ENCODE measurements around the gene ATP2A3.

ATP2A3 gene

DNA sequence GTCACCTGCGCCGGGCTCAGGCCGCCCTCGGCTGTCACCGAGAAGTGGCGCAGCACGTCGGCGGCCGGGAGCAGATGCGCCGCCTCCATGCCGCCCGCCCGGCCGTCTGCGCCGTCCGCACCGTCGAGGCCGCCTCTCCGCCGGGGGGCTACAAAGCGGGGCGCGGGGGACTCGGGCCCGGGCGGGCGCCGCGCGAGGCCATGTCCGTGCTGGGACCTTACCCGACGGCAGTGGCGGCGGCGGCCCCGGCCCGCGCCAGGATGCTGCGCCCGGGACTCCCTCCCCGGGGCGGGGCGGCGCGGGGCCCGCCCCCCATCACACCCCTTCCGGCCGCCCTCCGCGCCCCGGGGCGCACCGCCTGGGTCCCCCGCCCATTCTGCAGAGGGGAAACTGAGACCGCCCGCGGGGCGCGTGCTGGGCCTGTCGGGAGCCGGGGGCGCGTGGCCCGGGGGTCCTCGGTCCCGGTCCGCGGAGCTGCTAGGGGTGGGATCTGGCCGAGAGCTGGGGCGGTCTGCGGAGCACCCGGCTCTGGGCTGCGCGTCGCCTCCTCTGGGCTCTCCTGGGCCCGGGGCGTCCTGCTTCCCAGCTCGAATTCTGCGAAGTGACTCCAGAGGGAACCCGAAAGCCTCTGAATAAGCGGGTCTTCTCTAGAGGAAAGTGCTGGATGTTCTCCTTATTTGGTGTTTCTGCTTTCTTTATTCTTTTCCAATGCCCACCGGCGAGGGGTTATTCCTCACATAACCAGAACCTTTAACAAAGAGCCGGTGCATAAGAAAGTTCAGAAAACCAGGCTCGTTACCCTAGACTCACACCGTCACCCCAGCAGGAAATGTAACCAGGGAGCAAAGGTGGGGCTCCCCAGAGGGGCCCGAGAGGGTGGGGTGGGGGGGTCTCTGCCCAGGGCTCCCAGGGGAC lies at the start of gene ATP2A3:
TSS of gene ATP2A3 (minus strand) at position 235 of the 915 bp plus-strand sequence. CDS start at position 89, 146 bp downstream.
- no peak for DNase-seq (ENCODE audit: low read depth in 2 of 2, low spot score in 1 of 2)

DNA sequence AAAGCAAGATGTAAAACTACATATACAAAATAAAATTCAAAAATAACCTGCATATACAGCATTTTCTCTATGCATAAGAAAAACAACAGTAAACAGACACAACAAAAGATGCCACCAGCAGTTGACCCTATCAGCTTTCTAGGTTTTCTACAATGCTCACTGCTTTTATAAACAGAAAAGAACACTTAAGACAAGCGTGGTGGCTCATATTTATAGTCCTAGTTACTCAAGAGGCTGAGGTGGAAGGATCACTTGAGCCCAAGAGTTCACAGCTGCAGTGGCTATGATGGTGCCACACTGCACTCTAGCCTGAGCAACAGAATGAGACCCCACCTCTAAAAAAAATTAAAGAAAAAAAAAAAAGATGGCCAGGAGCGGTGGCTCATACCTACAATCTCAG lies 46.5 kb upstream of the ATP2A3 start:
- no peak for DNase-seq (ENCODE audit: low read depth in 2 of 2, low spot score in 1 of 2)

DNA sequence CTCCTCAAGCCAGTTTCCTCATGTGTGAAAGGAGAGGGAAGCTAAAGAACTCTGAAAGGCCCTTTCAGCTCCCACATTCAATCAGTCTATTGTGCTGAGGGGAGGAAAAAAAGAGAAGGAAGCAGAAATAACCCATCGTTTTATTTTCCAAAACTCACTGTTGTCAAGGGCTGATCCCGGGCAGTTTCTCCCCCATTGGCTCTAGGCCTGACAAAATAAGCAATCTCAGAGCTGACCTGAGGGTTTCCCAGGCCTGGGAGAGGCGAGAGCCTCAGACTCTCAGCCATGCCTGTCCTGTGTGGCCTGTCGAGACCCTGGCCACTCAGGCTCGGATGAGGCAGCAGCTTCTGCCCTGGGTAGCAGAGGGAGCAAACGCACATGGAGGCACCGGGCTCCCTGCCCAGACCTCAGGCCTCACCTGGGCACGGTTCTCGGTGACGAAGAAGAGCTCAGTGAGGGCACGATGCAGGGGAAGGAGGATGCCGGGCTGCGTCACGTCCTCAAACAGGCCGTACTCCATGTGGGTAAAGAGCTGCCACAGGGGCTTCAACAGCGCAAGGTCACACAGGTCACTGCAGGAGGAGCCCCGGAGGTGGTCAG lies 45.0 kb upstream of the ATP2A3 start:
- DNase-seq (ENCODE audit: low read depth in 2 of 2, low spot score in 1 of 2), result no peak

DNA sequence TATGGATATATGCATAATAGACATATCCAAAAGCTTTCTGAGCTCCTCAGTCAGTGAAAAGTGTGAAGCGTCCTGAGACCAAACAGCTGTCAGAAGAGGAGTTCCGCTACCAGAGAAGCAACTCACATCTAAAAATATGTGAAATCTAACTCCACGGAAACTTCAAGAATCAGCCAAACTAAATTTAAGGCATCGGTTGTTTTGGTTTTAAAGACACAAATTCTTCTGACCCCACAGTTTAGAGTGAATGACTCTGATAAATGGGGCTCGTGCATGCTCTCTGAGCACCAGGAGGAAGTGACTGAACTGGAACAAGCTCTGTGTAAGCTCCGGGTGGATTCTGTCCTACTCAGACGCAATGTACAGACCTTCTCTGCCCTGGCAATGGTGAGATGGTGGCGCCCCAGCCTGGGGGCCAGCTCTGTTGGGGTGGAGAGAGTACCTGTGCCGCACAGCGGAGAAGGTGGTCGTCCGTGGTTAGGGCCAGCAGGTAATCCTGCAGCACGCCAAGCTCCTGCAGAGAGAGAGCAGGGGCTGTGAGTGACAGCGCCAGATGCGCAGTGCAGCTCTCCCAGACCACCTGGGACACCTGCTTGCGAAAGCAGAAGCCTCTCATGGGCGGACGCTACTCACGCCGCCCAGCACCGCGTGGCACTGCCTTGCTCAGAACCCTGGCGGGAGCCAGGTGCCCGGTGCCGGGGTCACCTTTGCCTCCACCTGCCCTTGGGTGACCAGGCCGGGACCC lies 44.4 kb upstream of the ATP2A3 start:
- no peak for DNase-seq (ENCODE audit: low read depth in 2 of 2, low spot score in 1 of 2)

DNA sequence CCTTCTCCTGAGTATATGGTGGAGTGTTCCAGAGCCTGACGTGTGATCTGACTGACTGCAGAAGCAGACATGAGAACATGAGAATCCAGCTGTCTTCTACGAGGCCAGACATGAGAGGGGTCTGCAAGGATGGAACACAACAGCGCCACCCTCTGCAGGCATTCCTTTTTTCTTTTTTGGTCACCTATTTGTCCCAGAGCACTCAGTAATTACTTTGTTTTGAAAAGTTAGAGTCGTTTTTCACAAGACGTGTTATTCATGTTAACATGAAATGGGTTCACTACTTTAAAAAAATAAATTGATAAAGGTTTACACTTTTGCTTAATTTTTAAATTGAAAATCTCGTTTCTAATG lies 43.8 kb upstream of the ATP2A3 start:
- DNase-seq (ENCODE audit: low read depth in 2 of 2, low spot score in 1 of 2), result no peak

DNA sequence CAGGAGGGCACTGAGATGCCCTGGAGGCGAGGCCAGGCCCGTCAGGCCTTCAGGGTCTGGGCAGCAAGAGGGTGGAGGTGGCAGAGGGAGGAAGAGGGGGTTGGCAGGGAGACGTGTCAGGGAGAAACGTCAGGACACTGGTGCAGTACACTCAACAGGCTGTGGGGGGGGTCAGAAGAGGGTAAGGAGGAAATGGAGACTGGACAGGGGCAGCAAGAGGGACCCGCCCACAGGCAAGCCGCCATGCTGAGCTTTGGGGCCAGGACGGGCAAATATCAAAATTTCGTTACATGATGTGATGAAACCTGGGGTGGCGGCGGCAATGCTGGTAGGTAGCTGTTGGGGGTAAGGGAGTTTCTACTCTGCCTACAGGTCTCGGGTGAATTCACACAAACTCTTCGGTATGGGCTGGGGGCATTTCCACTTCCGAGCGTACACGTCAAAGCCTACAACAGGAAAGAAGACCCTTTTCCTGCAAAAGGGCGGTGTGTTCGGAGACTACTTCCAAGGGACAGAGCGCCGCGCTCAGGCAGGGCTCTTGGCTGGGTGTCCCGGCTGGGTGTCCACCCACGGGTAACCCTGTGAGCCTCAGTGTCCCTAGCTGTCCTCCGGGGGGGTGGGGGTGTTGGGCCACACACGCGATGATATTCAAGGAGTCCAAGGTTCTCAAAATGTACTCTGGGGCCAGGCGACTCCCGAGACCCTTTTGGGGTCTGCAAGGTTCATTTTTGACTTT lies 43.3 kb upstream of the ATP2A3 start:
- DNase-seq (ENCODE audit: low read depth in 2 of 2, low spot score in 1 of 2), result no peak

DNA sequence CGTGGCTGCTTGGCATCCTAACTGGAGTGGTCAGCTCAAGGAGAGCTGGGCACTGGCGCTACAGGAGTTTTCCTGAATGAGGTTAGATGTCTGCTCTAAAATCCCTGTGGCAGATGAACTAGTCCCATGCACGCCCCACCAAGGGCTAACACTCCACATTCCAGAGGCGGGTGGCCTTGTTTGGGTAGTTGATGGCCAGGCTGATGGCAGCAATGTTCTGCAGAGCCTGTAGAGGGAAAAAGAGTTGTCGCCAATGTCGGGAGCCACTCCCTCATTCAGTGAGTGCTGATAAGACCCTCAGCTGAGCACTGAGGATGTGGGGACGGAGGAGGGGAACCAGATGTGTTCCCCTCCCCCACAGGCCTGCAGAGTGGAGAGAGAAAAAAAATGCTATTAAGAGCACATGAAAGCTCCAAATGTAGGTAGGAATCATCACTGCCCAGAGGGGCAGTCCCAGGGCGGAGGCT lies 42.5 kb upstream of the ATP2A3 start:
- no peak for DNase-seq (ENCODE audit: low read depth in 2 of 2, low spot score in 1 of 2)

DNA sequence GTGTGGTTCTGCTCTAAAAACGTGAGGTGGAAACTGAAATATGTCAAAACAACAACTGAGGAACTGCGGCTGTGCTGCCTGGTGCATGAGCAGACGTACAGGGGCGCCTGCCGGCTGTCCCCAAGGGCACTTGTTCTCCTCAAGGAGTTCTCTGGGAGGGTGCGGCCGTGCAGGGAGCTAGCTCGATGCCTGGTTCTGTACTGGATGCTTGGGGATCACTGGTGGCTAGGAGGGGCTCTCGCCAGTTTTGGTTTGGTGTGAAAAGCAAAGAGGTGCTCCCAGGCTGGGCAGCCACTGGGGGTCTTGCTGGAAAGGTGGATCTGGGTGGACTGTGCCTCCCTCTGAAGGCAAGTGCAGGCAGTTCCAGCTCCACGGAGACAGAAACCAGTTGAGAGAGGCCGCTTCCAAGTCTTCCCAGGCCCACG lies 41.9 kb upstream of the ATP2A3 start:
- DNase-seq (ENCODE audit: low read depth in 2 of 2, low spot score in 1 of 2), result no peak

DNA sequence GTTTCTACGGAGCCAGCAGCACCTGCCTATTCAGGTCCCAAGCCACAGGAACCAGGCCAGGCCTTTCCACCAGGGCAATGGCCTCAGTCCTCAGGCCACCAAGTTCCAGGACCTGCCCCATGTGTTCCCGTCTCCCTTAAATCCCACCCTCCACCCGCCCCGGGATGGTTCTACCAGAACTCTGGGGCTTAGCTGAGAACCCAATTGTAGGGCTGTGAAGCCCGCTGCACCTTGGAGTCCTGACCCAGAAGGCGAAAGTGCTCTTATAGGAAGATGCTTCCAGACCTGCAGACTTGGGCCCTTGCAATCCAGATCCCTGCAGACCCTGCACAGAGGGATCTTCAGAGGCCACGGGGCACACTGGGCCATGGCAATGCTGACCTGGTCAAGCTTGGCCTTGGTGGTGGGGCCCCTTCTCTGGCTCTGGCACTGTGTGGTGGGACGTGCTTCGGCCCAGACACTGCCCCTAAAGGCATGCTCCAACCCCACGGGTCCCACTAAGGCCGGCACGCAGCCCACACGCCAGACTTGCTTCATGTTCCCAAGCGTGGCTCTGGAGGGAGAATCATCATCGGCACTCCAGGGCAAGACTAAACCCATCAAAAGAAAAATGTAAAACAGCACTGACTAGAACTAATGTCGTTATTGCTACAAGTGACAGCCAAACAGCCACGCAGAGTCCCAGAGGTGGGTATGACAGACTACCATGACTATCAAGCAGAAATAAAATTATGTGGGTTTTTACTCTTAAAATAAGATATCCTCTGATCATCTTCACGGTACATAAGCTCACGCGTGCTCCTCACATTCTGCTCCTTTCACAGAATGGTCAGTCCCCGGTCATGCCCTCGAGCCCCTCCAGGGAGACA lies 41.3 kb upstream of the ATP2A3 start:
- DNase-seq (ENCODE audit: low read depth in 2 of 2, low spot score in 1 of 2), result no peak

DNA sequence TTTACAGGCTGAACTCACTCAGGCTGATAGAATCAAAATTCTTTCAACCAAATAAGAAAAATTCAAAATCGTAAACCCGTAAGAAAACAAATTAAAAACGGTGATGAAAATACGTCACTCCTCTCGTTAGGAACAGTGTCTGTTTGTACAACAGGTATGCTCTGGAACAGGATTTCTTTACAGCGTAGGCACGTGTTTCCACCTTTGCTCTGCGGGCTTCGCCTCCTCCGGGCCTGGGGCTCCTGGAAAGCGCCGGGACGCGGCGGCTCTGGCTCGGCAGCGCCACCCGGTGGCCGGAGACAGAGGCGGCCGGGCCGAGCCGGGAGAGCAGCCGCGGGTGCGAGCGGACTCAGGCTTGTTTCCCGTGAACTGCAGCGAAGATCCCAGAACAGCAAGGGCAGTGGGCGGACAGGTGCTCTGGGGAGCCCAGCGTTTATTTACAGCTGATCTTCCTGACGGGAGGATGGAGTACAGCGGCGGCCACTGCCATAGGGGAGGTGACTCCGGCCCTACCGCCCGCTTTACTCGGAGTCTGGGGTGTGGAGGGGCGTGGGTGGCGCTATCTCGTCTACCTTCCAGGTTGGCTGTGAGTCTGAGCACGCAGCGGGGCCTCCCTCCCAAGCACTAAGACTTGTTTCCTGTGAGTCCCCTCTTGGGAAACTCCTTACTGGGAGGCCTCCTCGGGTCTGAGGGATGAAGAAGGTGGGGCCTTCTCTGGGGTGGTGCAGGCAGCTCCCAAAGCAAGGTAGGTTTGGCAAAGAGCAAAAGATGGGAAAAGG lies 40.5 kb upstream of the ATP2A3 start:
- peak; percentile 17 to 23 for DNase-seq (ENCODE audit: low read depth in 2 of 2, low spot score in 1 of 2)

DNA sequence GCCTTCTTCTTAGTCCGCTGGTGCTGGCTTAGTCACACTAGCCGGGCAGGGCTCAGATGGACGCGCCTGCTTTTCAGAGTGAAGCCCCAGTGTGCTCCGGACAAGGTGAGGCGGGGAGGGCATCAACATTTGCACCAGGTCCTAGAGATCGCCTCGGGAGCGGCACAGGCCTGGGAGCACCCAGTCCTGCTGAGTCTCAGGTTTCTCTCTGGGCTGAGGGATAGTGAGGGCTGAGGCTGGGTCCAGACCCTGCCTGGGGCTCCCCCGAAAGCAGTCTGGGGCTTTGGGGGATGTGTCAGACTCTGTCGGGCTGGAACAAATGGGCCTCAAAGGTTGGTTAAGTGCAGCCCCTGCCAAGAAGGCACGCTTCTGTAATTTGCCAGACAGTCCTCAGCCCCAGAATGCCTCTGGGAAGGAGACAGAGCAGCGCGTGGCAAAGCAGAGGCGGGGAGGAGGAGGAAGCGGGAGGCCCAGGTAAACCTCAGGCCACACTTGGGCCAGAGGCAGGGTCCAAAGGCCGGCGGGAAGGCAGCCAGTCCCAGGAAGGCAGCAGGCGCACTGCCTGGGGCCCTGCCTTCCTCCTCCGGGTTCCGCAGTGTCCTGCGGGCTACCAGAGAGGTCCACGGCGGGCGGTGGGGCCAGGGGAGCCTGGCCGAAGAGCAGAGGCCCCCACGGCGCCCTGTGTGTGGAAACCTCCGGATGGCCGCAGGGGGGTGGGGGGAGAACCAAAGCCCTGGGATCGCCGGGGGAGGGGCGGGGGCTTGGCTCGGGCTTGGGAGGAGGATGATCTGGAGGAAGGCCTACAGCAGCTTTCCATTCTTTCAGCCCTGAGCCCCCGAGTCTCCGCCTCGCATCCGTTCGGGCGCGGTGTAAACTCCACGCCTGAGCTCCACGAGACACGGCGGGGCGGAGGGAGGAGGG lies 39.5 kb upstream of the ATP2A3 start:
- no peak for DNase-seq (ENCODE audit: low read depth in 2 of 2, low spot score in 1 of 2)

DNA sequence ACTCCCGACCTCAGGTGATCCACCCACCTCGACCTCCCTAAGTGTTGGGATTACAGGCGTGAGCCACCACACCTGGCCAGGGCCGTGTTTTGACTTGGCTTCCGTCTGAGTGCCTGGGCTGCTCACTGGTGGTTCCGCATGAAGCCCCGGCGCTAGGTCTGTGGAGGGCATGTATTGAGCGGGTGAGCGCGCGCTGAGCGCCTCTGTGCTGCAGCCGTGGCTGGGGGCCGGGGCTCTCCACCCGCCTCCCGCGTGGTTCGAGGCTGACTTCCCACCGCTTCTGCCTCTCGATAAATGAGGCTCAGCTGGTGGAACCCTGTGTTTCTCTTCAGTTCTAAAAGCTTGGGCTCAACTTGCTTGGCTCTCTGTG lies 38.9 kb upstream of the ATP2A3 start:
- DNase-seq (ENCODE audit: low read depth in 2 of 2, low spot score in 1 of 2), result no peak

DNA sequence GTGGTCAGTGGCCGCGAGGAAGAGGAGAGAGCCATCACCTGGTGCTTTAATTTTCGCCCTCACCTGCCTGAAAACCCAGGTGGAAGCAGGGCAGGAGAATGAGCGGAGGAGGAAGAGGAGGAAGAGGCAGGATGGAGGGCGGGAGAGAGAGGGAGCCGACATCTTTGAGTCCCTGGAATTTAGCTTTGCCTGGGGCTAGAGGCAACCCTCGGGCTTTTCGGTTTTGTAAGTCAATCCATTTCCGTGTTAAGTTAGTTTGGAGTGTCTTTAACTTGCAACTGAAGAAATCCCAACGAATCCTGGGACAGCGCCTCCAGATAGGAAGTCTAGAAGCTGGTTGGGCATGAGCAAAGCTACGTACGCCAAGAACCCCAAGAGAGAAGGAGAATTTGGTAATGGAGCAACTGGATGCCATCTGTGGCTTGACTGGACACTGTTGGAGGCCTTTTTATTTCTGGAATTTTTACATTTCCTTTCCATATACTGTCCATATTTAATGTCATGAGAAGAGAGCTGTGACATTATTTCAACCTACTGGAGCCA lies 36.9 kb upstream of the ATP2A3 start:
- no peak for DNase-seq (ENCODE audit: low read depth in 2 of 2, low spot score in 1 of 2)

DNA sequence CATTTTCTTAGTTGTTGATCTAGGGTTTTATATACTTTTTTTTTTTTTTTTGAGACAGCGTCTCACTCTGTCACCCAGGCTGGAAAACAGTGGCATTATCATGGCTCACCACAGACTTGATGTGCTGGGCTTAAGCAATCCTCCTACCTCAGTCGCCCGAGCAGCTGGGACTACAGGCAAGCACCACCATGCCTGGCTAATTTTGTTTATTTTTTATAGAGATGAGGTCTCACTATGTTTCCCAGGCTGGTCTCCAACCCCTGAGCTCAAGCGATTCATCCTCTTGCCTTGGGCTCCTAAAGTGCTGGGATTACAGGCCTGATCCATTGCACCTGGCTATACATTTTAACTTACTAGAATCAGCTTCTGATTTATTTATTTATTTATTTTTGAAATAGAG lies 34.2 kb upstream of the ATP2A3 start:
- DNase-seq (ENCODE audit: low read depth in 2 of 2, low spot score in 1 of 2), result no peak

DNA sequence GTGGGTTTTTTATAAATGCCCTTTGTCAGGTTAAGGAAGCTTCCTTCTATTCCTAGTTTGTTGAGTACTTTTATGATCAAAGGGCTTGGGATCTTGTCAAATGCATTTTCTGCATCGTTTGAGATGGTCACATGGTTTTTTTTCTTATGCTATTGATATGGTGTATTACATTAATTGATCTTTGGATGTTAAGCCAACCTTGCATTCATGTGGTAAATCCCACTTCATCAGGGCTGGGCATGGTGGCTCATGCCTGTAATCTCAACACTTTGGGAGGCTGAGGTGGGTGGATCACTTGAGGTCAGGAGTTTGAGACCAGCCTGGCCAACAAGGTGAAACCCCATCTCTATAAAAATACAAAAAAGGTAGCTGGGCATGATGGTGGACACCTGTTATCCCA lies 30.8 kb upstream of the ATP2A3 start:
- no peak for DNase-seq (ENCODE audit: low read depth in 2 of 2, low spot score in 1 of 2)

DNA sequence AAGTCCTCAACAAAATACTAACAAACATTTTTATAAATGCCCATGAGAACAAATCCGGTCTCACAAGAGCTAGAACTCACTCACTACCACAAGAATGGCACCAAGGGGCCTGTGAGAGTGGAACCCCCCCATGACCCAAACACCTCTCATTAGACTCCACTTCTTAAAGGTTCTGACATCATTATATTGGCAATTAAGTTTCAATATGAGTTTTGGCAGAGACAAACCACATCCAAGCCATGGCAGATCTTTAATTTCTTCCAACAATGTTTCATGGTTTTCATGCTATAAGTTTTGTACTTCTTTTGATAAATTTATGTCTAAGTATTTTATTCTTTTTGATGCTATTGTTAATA lies 30.0 kb upstream of the ATP2A3 start:
- no peak for DNase-seq (ENCODE audit: low read depth in 2 of 2, low spot score in 1 of 2)

DNA sequence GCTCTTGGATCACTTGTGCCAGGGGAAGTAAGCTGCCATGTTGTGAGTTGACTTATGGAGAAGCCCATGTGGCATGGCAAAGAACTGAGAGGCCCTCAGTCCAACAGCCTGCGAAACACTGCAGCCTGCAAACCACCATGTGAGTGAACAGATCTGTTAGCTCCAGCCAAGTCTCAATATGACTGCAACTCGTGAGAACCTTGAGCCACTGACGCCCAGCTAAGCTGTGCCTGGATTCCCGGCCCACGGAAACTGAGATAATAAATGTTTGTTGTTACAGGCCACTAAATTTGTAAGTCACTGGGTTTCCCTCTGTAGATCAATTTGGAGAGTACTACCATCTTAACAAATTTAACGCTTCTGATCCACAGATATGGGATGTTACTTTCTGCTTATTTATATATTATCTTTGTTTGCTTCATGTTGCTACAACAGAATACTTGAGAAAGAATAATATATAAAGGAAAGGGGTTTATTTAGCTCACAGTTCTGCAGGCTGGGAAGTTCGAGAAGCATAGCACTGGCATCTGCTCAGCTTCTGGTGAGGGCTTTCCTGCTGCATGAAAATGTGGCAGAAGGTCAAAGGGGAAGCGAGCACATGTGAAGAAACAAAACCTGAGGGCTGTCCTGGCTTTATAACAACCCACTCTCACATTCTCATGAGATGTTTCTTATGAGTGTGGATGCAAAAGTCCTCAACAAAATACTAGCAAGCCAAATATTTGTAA lies 29.4 kb upstream of the ATP2A3 start:
- DNase-seq (ENCODE audit: low read depth in 2 of 2, low spot score in 1 of 2), result no peak

DNA sequence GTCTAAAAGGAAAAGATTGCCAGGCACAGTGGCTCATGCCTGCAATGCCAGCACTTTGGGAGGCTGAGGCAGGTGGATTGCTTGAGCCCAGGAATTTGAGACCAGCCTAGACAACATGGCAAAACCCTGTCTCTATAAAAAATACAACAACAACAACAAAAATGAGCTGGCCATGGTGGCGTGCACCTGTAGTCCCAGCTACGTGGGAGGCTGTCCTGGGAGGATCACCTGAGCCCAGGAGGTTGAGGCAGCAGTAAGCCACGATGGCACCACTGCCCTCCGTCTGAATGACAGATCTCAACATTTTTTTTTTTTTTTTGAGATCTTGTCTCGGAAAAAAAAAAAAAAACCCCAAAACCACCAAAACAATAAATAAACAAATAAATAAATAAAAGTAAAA lies 28.1 kb upstream of the ATP2A3 start:
- DNase-seq (ENCODE audit: low read depth in 2 of 2, low spot score in 1 of 2), result no peak

Measured in stimulated activated CD8-positive, alpha-beta memory T cell treated with anti-CD3 and anti-CD28 coated beads, Interleukin-4, amount 100 ng/mL, for 1 hour (primary cell).